ENCODE data around the gene MYO3B.
A peak's percentile ranks its signal among the peaks of the same experiment; 100 is the strongest.

The MYO3B gene

DNA sequence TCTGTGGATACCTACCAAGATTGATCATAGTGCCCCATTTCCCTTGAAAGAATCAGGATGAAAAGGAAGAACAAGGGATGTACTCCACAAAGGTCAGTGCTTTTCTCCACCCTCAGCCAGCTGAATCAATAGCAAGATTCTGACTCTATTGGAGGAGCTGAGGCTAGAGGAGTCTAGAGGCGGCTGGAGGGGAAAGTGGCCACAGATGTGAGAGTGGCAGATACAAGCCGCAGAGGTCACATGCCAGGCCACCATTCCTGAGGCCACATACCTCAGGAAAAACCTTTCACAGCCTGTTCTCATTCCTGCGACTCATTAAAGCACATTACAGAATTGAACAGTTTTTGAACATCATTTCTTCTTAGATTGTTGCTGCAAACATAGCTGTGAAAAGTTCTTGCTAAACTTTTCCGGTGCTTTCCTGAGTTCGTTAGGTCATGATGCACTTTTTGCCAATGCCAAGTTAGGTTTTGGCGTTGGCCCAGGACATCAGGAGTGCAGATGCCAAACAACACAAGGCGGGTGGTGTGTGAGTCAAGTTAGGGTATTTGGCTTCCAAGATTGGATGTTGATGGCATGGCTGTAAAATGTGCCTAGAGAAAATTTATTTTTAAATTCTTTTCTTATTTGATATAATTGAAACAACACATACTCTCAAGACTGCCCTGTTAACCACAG, 376.5 kb downstream of the MYO3B start:
- TF ChIP-seq CTCF (IDR thresholded peaks at IDR 0.05): no peak
- Histone ChIP-seq H3K4me3 (no peak overlapping the region), H3K27ac (peak overlapping the region; percentile 78 to 80)
- peak; percentile 88 for DNase-seq (ENCODE audit: low spot score)

DNA sequence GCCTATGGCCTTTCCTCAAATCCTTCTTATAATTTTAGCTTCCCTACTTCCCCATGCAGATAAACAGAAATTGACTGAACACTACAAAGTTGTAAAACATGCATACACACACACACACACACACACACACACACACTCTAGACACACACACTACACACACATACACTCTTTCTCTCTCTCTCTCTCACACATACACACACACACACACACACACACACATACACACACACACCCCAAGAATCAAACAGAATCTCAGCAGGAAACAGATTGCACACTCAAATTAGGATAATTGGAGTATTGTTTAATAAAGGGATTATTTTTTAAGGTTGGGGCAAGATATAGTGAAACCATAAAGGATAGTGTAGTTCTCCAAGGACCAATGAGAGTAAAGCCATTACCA, 385.0 kb downstream of the MYO3B start:
- TF ChIP-seq CTCF (IDR thresholded peaks at IDR 0.05): no peak
- no peak overlapping the region for H3K27ac ChIP-seq
- H3K4me3 ChIP-seq: no peak overlapping the region
- DNase-seq (ENCODE audit: low spot score): no peak

GRCh38 chr2:170563401-170563800, 385.5 kb downstream of the MYO3B start:
- no peak for TF ChIP-seq CTCF (IDR thresholded peaks at IDR 0.05)
- H3K4me3 ChIP-seq: no peak overlapping the region
- H3K27ac ChIP-seq: no peak overlapping the region
- no peak for DNase-seq (ENCODE audit: low spot score)

DNA sequence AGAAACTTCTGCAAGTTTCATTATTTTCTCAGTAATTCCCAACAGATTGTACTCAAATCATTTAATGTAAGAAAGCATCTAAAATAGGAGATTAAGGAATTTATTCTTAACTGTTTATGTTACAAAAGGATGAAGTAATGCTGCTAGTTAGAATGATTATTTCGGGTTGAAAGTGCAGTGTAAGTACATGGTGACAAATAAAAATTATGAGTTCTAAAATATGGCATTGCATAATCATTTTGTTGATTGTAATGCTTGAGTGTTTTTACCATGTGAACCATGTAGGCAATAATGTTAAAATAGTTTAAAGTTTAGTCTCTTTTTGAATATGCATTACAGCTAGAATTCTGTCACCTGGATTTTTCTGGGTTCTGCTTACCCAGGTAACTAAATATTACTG, 388.2 kb downstream of the MYO3B start:
- no peak for TF ChIP-seq CTCF (IDR thresholded peaks at IDR 0.05)
- Histone ChIP-seq H3K4me3 (no peak overlapping the region), H3K27ac (no peak overlapping the region)

DNA sequence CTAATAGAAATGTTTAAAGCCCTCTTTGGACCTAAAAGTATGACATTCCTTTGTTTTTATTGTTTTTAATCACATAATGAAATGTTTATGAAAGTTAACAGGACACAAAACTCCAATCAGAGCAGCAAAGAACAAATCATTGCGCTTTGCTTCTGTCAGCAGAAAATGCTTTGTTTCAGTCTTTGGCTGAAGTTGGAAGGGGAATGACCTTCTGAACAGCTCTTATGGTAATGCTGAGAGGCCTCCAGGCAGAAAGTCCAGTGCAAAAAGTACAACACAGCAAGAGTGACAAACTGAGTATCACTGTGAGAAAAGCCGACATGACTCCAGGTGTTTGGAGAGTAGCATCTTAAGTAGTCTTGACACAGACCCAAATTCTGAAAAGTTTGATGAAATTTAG, 389.5 kb downstream of the MYO3B start:
- TF ChIP-seq CTCF (IDR thresholded peaks at IDR 0.05): no peak
- Histone ChIP-seq H3K27ac (no peak overlapping the region), H3K4me3 (no peak overlapping the region)
- DNase-seq (ENCODE audit: low spot score): no peak

More for the DNA sequence above, 388.2 kb downstream of the MYO3B start:
- DNase-seq (ENCODE audit: low spot score): no peak

DNA sequence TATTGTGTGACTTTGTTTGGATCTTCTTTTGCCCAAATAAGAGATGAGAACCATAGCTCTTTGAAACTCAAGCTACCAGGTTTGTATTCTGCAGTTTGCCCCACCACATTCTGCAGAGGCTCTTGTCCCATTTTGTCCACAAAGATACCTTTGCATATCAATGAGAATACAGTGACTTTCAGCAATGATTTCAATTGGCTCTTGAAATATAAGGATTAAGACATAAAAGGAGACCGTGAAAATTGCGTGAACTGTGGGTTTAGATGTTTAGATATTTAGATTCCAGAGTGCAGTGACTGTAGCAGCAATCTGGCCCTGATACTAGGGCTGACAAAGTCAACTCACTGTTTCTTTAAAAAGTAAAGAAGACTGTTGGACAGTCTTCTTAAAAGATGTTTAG, 390.6 kb downstream of the MYO3B start:
- H3K4me3 ChIP-seq: no peak overlapping the region
- no peak overlapping the region for H3K27ac ChIP-seq
- no peak for DNase-seq (ENCODE audit: low spot score)
- TF ChIP-seq CTCF (IDR thresholded peaks at IDR 0.05): no peak

DNA sequence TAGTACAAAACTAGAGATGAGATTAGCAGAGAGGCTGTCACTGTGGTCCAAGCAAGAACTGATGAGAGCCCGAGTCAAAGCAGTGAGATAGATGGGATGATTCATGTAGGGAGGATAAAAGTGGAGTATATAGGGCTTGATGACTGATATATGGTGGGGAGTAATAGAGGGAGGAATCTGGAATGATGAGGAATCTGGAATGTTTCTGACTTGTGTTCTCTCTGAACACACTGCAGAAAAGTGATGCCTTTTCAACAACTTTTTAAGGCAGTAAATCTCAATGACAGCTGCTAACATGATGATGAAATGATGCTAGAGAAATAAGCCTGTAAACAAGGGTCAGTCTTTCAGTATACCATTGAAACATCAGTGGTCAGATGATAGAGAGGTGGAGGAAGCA, 393.7 kb downstream of the MYO3B start:
- TF ChIP-seq CTCF (IDR thresholded peaks at IDR 0.05): no peak
- no peak for DNase-seq (ENCODE audit: low spot score)

More for the DNA sequence above, 393.7 kb downstream of the MYO3B start:
- Histone ChIP-seq H3K4me3 (no peak overlapping the region), H3K27ac (no peak overlapping the region)

Data from coronary artery (tissue), 2 donors.